ENCODE data around the gene PLXDC1.

Gene PLXDC1

DNA sequence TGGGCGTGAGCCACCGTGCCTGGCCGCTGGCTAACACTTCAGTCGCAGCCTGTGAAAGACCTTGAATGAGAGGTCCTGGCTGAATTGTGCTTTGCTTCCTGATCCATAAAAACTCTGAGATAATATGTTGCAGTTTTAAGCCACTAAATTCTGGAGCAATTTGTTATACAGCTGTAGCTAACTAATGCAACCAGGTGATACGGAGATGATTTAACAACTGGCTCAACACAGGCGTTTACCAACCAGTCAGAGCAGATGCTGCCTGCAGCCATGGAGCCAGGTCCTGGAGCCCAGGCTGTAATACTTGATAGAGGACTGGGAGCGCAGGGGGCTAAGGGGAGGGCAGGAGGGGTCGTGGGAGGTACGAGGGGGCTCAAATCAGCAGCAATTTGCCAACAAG lies 50.9 kb downstream of the PLXDC1 start:
- in situ Hi-C loops (cut with HindIII; ENCODE audit: low sequenced_read_pairs) = no loop called here

DNA sequence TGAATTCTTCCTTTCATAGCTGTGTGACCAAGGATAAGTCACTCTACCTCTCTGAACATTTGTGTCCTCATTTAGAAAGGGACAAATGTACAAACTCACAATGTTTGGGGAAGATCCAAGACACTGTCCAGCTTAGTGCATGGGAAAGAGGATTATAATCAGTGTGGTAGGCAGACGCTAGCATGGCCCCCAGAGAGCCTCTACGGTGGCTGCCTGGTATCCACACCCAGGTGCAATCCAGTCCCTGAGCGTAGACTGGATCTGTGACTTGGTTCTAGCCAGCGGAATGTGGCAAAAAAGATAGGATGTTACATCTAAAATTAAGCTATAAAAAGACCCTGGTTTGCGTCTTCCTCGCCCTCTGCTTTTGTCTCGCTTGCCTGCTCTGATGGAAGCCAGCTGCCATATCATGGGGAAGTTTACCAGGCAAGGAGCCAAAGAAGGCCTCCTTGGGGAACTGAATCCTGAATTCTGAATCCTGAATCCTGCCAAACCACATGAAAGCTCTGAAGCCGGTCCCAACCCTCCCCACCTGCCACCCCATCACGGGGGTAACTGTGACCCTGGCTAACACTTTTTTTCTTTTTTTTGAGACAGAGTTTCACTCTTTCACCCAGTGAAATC lies 51.7 kb downstream of the PLXDC1 start:
- in situ Hi-C loops (cut with HindIII; ENCODE audit: low sequenced_read_pairs) = no loop called here

DNA sequence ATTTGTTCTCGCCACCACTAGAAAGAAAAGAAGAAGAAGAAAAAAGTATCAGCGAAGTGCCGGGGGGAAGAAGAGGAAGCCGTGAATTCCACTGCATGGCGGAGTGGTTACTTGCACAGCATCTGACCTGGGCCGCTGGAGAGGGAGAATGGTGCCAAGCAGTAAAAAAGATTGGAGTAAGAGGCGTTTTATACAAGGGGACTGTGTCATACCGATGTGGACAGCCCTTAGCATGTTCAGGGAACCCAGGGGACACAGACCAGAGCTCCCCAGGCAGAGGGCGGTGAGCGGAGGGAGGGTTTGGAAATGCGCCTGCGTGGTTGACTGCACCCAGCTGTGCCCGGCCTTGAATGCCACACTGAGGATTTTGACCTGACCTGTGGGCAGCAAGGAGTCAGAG lies 52.8 kb downstream of the PLXDC1 start:
- in situ Hi-C loops (cut with HindIII; ENCODE audit: low sequenced_read_pairs) = no loop called here

DNA sequence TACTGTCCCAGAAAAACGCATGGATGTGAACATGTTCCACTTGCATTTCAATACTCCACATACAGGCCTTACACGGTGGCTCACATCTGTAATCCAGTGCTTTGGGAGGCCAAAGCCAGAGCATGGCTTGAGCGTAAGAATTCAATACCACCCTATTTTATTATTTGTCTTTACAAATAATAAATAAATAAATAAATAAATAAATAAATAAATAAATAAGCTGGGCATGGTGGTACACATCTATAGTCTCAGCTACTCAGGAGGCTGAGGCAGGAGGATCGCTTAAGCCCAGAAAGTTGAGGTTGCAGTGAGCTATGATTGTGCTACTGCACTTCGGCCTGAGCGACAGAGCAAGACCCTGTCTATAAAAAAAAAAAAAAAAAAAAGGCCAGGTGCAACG lies 53.9 kb downstream of the PLXDC1 start:
- in situ Hi-C loops (cut with HindIII; ENCODE audit: low sequenced_read_pairs) = no loop called here

DNA sequence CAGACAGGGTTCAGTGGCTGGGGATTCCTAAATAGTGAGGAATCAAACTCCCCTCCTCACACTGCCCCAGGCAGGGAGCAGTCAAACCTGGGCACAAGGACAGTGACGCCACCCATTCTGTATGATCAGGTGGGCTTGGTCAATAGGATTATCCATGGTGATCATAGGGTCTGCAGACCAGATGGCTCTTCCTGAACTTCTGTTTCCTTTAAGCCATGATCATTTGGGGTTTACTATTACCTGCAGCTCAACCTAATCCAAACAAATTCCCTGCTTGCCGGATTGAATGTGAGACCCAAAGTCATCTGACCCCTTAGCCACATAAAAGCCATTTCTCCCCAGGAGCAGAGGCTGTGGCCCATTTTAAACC lies 54.3 kb downstream of the PLXDC1 start:
- in situ Hi-C loops (cut with HindIII; ENCODE audit: low sequenced_read_pairs) = no loop called here

DNA sequence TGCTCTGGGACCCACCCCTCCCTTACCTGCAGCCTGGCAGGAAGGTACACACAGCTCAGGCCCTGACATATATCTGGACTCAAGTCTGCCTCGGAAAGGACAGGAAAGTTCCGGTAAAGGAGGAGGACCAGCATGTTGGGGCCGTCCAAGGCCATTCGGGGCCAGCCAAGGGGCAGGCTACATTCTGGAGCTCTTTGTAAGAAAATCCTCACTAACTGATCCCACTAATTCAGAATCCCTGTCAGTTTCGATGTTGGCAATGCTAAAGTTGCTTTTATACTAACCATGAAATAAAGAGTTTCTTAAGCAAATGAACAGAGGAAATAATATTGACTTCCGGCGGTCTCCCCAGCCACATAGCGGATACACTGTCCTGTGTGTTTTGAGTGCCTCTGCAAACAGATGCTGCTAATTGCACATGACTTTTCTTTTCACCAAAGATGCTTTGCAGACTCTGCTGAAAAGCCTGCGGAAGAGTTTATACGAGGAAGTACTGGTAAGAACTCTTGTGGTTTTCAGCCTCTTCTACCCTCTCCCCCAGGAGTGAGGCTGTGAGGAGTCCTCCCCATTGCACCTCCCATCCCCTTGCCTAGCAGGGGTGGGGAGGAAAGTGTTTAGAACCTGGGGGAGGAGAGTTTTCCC lies 54.8 kb downstream of the PLXDC1 start:
- in situ Hi-C loops (cut with HindIII; ENCODE audit: low sequenced_read_pairs) = no loop called here

DNA sequence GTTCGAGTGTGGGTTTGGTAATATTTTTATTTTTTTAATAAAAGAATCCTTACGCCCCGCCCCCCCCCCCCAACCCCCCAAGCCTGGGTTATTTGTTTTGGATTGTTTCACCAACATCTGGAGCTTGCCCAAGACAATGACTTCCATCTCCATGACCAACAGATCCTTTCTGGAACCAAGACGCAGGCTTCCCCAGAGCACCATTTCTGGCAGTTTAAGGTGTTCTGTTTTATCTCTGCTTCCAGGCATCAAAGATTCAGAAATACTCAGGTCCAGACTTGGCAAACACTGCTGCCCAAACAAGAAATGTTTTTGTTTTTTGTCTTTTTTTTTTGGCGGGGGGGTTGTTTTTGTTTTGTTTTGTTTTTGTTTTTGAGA lies 56.1 kb downstream of the PLXDC1 start:
- in situ Hi-C loops (cut with HindIII; ENCODE audit: low sequenced_read_pairs) = no loop called here

DNA sequence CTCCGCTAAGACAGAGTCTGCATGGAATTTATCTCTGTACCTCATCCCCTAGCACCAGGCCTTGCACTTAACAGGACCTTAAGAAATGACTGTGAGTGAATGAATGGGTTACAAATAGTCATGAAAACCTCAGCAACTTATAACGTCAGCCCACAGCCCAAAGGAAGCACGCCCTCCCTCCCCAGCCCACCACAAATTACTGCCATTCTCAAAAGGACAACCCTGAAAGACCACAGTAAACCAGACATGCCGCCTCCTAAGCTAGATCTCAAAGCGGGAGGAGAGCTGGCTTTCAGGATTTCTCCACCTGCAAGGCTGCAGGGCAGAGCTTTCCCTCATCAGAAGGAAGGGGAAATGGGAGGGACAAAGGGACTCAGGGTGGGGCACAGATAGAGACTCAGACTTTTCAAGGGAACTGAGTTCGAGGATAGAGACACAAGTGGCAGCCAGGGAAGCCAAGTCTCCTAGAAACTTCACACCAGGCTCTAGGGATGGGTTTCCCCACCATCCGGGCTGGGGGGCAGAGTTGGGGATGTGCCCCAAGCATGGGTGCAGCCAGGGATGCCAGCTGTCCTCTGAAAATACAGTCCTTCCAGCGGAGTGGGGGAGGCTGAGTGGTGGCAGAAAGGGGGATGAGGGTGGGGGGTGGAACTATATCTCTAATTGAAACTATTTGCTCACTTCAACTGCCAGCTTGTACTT lies 56.7 kb downstream of the PLXDC1 start:
- in situ Hi-C loops (cut with HindIII; ENCODE audit: low sequenced_read_pairs) = no loop called here

DNA sequence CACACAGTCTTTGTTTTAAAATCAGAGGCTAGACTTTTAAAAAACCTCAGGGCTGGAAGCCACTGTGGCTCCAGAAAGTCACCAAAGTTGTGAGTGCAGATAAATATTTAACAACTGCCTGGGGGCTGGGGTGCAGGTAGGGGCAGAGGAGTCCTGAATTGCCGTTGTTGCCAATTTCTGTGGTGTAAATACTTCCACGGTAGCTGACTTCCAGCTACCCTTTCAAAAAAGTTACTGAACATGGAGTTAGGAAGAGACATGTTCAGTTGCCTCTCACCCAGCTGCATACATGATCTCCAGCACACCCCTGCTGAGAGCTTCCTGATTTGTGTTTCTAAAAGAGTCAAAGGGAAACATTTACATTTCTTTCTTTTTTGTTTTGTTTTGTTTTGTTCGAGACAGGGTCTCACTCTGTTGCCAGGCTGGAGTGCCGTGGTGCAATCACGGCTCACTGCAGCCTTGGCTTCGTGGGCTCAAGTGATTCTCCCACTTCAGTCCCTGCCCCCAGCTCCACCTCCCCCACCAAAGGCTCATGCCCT lies 58.7 kb downstream of the PLXDC1 start:
- in situ Hi-C loops (cut with HindIII; ENCODE audit: low sequenced_read_pairs) = no loop called here

DNA sequence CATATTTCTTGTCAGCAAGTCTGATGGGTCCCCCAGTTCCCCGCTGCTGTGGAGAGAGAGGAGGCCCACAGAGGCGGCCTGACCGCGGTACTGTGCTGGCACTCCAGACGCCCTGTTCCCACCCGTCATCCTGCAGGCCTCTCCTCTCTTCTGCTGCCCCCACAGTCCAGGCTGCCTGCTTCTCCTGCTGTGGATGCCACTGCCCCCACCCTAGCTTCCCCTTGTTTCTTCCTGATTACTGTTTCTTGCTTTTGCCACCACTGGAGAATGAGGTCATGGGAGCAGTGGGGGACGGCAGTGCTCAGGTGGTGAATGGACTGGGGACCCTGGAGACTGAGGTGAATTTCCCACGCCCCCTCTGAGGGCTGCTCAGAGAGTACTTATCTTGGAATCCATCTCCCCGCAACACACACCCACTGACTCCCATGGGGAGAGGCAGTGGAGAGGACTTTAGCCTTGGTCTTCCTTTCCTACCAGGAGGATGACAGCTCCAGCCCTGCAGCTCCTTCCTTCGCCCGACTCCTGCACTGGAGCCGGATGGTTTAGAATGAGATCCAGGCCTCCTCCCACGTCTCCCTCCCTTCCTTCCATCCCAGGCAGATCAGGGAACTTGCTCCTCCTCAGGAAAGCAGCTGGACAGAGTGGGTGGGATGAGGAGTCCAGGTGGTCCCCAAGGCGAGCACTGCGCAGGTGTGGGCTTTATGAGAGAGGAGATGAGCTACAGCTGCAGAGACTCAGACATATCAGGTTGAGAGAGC lies 60.4 kb downstream of the PLXDC1 start:
- in situ Hi-C loops (cut with HindIII; ENCODE audit: low sequenced_read_pairs) = no loop called here

DNA sequence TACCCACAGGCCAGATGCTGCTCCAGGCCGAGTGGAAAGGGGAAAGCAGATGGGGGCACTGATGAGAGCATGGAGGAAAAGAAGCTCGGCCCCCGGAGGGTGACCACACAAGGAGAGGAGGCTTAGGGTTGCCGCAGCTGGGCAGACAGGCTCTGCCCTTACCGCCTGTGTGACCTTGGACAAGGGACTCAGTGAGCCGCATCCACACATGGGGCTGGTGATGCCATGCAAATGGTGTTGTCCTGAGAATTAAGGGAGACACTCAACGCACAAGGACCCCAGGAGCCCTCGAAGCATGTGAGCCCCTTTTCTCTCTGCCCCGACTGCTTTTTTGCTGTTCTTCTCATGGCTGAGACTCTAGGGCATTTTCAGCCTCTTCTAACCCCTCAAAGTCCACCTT lies 61.0 kb downstream of the PLXDC1 start:
- in situ Hi-C loops (cut with HindIII; ENCODE audit: low sequenced_read_pairs) = no loop called here

DNA sequence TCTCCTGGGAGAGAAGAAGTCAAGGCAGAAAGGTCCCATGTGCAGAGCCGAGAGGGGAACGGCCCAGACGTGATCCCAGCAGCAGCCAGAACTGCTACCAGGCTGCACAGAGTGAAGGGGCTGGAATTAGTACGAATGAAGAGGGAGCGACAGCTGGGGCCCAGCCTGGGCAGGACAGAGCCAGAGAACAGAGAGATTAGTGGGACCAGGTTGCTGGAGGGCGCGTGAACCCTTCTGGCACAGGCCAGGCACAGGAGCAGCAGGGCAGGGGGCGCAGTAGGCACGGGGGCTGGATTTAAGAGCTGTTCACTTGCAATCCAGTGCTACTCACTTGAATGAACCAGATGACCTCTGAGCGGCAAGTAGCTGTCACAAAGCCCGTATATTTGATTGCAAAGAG lies 66.9 kb downstream of the PLXDC1 start:
- in situ Hi-C loops (cut with HindIII; ENCODE audit: low sequenced_read_pairs) = no loop called here

DNA sequence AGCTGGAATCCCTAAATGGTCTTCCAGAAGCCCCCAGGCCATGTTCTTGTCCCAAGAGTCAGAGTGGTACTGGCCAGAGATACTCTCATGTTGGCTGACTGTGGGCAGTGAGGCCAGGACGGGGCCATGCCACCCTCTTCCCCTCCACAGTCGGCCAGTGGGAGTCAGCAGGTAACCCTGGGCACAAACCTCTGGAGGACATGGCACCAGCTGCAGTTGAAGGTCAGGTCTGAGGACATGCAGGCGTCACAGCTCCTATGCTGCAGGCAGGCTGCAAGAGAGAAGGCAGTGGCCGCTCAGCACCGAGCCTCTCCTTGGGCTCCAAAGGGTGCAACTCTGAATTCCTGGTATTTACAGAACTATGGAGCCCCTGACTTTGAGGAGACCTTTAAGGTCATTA lies 68.2 kb downstream of the PLXDC1 start:
- in situ Hi-C loops (cut with HindIII; ENCODE audit: low sequenced_read_pairs) = no loop called here

DNA sequence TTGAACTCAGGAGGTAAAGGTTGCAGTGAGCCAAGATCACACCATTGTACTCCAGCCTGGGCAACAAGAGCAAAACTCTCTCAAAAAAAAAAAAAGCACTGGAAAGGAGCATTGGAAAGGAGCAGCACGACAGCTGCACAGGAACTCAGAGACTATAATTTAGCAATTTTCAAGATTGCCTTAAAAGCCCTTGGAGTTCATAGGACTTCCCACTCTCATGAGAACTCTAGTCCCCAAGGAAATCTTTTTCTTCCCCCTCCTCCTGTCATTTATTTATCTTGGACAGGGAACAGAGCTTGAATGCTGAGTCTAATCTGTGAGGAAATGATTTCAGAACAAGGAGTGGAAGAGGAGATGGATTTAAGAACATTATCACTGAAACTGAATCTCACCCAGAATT lies 69.0 kb downstream of the PLXDC1 start:
- in situ Hi-C loops (cut with HindIII; ENCODE audit: low sequenced_read_pairs) = no loop called here

DNA sequence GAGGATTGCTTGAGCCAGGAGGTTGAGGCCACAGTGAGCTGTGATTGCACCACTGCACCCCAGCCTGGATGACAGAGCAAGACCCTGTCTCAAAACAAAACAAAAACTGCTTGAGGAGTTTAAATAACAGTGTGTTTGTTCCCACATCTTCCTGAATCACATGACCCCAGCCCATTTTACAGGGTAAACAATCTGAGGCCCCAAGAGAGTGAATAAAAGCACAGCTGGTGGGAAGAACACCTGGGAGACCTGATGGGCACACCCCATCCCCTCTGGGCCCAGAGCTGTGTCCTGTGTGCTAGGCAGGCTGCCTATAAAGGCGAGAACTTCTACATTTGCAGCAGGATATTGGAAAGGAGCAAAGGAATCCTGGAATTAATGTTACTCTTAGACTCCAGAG lies 69.6 kb downstream of the PLXDC1 start:
- in situ Hi-C loops (cut with HindIII; ENCODE audit: low sequenced_read_pairs) = no loop called here

DNA sequence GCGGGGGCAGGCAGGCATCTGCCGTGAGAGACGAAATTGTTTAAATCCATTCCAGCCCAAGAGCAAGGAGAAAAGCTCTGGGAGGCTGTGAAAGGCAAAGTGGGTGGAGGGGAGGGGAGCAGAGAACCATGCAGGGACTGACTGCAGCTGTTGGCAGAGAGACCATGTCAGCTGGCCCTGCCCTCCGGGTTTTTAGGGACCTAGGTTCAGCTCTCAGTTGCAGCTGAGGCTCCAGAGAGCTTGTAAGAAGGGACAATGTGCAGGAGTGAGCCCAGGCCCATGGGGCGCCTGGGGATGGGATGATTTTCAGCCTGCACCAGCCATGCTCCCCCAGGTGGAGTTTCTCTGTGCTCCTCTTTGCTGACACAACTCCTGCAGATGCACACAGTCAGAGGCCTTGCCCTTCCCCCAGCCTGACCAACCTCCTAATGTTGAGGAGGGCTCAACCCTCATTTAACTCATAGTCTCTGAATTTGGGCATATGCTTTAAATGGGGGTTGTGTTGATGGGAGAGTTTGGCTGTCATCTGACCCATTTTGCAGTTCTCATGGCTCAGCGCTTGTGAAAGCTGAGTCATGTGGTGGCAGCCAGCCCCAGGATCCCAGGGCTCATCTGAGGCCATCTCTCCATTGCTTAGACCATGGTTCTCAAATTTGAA lies 70.9 kb downstream of the PLXDC1 start:
- in situ Hi-C loops (cut with HindIII; ENCODE audit: low sequenced_read_pairs) = no loop called here

DNA sequence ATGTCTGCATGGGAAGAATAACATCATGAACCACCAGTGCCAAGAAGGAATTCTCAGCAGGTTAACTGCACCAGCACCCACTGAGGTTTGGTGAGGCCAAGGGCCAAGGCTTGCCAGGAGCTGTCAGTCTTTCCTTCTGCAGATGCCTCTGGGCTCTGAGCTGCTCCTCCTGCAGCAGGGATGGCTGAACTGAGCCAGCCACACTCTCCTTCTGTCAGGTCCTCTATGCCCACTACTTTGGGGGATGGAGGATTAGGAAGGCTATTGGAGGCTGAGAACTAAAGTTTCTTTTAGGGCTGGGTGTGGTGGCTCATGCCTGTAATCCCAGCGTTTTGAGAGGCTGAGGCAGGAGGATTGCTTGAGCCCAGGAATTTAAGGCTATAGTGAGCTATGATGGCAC lies 71.6 kb downstream of the PLXDC1 start:
- in situ Hi-C loops (cut with HindIII; ENCODE audit: low sequenced_read_pairs) = no loop called here

DNA sequence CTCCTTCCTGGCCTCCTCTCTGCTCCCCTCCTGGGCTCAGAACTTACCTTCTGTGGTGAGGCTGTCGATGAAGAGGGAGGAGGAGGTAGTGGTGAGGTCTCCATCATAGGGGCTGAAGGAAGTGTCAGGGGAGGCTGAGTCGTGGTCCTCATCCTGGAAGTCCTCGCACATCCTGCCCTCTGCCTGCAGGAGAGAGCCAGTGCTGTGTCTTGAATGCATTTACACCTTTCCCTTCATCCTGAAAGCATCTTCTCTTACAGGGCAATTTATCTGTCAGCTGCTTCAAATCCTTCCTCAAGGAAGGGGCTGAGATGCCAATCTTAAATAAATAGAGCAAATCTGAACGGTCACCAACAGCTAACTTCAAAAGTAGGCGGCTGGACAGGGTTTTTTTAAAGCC lies 73.6 kb downstream of the PLXDC1 start:
- in situ Hi-C loops (cut with HindIII; ENCODE audit: low sequenced_read_pairs) = no loop called here

DNA sequence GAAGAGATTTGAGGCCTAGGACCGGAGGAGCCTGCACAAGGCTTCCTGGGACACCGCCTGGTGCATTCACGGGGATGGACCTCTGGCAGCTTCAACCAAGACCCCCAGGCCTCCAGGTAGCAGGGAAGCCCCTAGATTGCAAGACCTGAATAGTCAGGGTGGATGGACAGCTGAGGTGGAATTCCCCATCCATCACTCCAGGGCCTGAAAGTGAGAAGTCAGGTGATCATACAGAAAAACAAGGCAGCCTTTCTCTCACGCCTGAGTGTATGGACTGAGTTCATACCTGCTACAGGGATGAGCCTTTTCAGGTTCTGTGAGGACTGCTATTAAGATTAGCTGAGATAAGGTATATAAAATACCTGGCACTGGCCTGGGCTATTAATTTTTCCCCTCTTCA lies 74.2 kb downstream of the PLXDC1 start:
- in situ Hi-C loops (cut with HindIII; ENCODE audit: low sequenced_read_pairs) = no loop called here

DNA sequence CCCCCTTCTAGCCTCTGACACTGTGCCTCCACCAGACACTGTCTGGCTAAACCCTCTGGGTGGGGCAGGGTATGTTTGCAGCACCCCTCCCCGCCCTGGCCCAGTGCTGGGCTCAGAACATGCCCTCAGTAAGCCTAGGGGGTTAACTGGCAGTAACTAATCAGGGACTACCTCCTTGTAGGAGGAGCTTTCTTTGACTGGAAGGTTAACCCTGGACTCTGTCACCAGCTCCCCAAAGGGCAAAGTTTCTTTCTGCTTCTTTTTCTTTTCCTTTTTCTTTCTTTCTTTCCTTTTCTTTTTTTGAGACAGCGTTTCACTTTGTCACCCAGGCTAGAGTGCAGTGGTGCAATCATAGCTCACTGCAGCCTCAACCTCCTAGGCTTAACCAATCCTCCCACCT lies 76.8 kb downstream of the PLXDC1 start:
- in situ Hi-C loops (cut with HindIII; ENCODE audit: low sequenced_read_pairs) = loop anchor here (25.0 kb wide), 1 partner anchor 113 kb away; the partner anchor contains the start of gene CACNB1

DNA sequence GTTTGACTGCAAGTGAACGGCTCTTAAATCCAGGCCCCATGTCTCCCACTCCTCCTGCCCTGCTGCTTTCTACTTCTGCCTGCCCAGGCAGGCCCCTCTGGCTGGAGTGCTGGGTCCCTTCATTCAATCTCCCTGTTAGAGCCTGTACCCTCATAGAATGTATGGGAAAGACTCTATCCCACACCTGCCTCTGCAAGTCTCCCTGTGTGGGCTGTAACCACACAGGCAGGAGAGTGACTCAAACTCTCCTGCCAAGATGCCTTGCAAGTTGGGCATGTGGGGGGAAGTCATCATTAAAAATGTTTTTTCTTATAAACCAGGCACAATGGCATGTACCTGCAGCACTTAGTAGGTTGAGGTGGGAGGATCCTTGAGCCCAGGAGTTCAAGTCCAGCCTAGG lies 77.5 kb downstream of the PLXDC1 start:
- in situ Hi-C loops (cut with HindIII; ENCODE audit: low sequenced_read_pairs) = loop anchor here (25.0 kb wide), 1 partner anchor 113 kb away; the partner anchor contains the start of gene CACNB1
